Keratinocyte (primary cell): ENCODE results near the gene UBL5.

Experiments
- EZH2 ChIP-seq: IDR thresholded peaks from one replicate; pipeline ENCODE4 v1.6.1; 2012; ENCODE audit warnings: inconsistent platforms, mild to moderate bottlenecking, low read length, moderate library complexity
- TF ChIP-seq, protein P1 (sequence below), 3 experiments: IDR thresholded peaks in 1 of 3; conservative IDR thresholded peaks in 1 of 3; optimal IDR thresholded peaks in 1 of 3; 2 replicates in 2 of 3; 3 replicates in 1 of 3; pipeline versions ENCODE3 to v1.5.1; 2011; ENCODE audit warnings: low read length in 3 of 3, mild to moderate bottlenecking in 3 of 3, moderate library complexity in 2 of 3, control low read depth in 1 of 3, inconsistent platforms in 1 of 3; ENCODE audit not compliant: insufficient read depth in 2 of 3; ENCODE audit errors: extremely low read depth in 1 of 3

- TF ChIP-seq, protein P1, sequence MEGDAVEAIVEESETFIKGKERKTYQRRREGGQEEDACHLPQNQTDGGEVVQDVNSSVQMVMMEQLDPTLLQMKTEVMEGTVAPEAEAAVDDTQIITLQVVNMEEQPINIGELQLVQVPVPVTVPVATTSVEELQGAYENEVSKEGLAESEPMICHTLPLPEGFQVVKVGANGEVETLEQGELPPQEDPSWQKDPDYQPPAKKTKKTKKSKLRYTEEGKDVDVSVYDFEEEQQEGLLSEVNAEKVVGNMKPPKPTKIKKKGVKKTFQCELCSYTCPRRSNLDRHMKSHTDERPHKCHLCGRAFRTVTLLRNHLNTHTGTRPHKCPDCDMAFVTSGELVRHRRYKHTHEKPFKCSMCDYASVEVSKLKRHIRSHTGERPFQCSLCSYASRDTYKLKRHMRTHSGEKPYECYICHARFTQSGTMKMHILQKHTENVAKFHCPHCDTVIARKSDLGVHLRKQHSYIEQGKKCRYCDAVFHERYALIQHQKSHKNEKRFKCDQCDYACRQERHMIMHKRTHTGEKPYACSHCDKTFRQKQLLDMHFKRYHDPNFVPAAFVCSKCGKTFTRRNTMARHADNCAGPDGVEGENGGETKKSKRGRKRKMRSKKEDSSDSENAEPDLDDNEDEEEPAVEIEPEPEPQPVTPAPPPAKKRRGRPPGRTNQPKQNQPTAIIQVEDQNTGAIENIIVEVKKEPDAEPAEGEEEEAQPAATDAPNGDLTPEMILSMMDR (optimal IDR thresholded peaks at IDR 0.05 in 1 of 3, IDR thresholded peaks at IDR 0.05 in 1 of 3, conservative IDR thresholded peaks at IDR 0.05 in 1 of 3; ENCODE audit: extremely low read depth in 1 of 3, insufficient read depth in 2 of 3, low read length in 3 of 3): peak in 2 of 3 experiments; percentile 65 to 69
- TF ChIP-seq EZH2: no peak
These were observed 7.2 kb downstream of the UBL5 start, which contains the start of gene PIN1 for GRCh38 chr19:9834726-9835506.
